ENCODE results near the gene DUT. TPM values are rescaled to one million over a fixed set of nuclear protein-coding genes. Genes with fewer than 3 reads are reported as not detected.
A peak's percentile ranks its signal among the peaks of the same experiment; 100 is the strongest.
"Not testable (repeated sequence)": the region's sequence is repeated elsewhere in the genome, so short reads cannot be mapped to it uniquely, and the experiment has no call there.

The DUT gene
- polyA plus RNA-seq, 4 donors = 12.7 to 98.0 (median 56.1) TPM

GRCh38 chr15:48315041-48315440 is 16.2 kb upstream of the DUT start:
- Histone ChIP-seq H3K9me3 (ENCODE audit: control insufficient read depth in 2 of 2, insufficient read depth in 1 of 2, low read depth in 1 of 2, low read length in 1 of 2) (no peaks in the 10 kb centered on the region), H3K36me3 (ENCODE audit: control insufficient read depth in 3 of 3, insufficient read depth in 2 of 3, low read depth in 1 of 3, low read length in 3 of 3) (no peaks in the 10 kb centered on the region), H3K27me3 (ENCODE audit: control insufficient read depth in 3 of 3, insufficient read depth in 3 of 3, low read length in 3 of 3) (no peaks in the 10 kb centered on the region), H3K4me3 (ENCODE audit: low read depth in 1 of 3, low read length in 3 of 3) (no peak overlapping the region), H3K4me1 (ENCODE audit: control insufficient read depth in 3 of 3, insufficient read depth in 2 of 3, low read depth in 1 of 3, low read length in 2 of 3) (no peaks in the 10 kb centered on the region), H3K27ac (ENCODE audit: low read depth in 1 of 3, low read length in 2 of 3) (no peak overlapping the region)
- no peak for DNase-seq
- no peak for FAIRE-seq
- 87 to 91% (median 89%) methylated on average over 10 of the region's 10 CpGs for WGBS, 3 donors

DNA sequence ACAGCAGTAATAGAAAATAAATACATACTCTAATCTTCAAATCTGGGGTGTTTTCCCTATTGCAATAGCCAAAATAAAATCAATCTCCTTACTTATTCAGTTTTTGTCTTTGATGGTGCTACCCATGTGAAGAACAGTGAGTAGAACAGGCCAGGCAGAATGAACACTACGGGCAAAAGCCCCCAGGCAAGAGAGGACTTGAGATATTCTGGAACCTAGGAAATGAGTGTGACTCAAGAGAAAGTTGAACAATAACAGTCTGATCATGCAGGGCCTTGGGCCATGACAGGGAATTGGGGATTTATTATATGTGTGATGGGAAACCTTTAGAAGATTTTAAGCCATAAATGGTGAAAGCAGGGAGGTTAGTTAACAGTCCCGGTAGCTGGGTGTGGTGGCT is 14.0 kb upstream of the DUT start:
- no peaks in the 10 kb centered on the region for H3K36me3 ChIP-seq (ENCODE audit: control insufficient read depth in 3 of 3, insufficient read depth in 2 of 3, low read depth in 1 of 3, low read length in 3 of 3)
- no peak for FAIRE-seq
- no peak overlapping the region for H3K4me3 ChIP-seq (ENCODE audit: low read depth in 1 of 3, low read length in 3 of 3)
- DNase-seq = no peak
- H3K27ac ChIP-seq (ENCODE audit: low read depth in 1 of 3, low read length in 2 of 3) = no peak overlapping the region
- no peaks in the 10 kb centered on the region for H3K27me3 ChIP-seq (ENCODE audit: control insufficient read depth in 3 of 3, insufficient read depth in 3 of 3, low read length in 3 of 3)
- no peaks in the 10 kb centered on the region for H3K9me3 ChIP-seq (ENCODE audit: control insufficient read depth in 2 of 2, insufficient read depth in 1 of 2, low read depth in 1 of 2, low read length in 1 of 2)
- peaks cover 0 to under 1% (median 0%) of the 10 kb centered on the region in 3 donors for H3K4me1 ChIP-seq (ENCODE audit: control insufficient read depth in 3 of 3, insufficient read depth in 2 of 3, low read depth in 1 of 3, low read length in 2 of 3)
- 90 to 98% (median 93%) methylated on average over 2 of the region's 2 CpGs for WGBS, 3 donors

GRCh38 chr15:48318131-48318530 is 13.1 kb upstream of the DUT start:
- Histone ChIP-seq H3K27me3 (ENCODE audit: control insufficient read depth in 3 of 3, insufficient read depth in 3 of 3, low read length in 3 of 3) (no peaks in the 10 kb centered on the region), H3K9me3 (ENCODE audit: control insufficient read depth in 2 of 2, insufficient read depth in 1 of 2, low read depth in 1 of 2, low read length in 1 of 2) (no peaks in the 10 kb centered on the region), H3K4me1 (ENCODE audit: control insufficient read depth in 3 of 3, insufficient read depth in 2 of 3, low read depth in 1 of 3, low read length in 2 of 3) (peaks cover 0 to 4% (median 0%) of the 10 kb centered on the region in 3 donors), H3K36me3 (ENCODE audit: control insufficient read depth in 3 of 3, insufficient read depth in 2 of 3, low read depth in 1 of 3, low read length in 3 of 3) (no peaks in the 10 kb centered on the region), H3K27ac (ENCODE audit: low read depth in 1 of 3, low read length in 2 of 3) (no peak overlapping the region), H3K4me3 (ENCODE audit: low read depth in 1 of 3, low read length in 3 of 3) (no peak overlapping the region)
- DNase-seq (no peak), FAIRE-seq (no peak)
- WGBS, 3 donors = 72 to 90% (median 77%) methylated on average over 6 of the region's 6 CpGs

DNA sequence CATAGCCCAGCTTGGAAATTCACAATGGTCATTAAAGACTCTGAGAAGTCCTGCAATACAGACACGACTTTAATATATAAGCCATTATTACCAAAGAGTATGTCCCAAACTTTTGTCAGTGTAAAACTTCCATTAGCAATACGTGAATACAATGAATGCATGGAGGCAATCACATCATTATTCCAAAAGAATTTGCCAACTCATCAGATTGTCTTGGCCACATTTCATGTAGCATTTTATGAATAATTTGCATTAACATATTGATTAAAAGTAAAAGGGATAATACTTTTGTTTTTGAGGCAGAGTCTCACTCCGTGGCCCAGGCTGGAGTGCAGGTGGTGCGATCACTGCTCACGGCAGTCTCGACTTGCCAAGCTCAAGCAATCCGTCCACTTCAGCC is 7.9 kb upstream of the DUT start:
- no peaks in the 10 kb centered on the region for H3K36me3 ChIP-seq (ENCODE audit: control insufficient read depth in 3 of 3, insufficient read depth in 2 of 3, low read depth in 1 of 3, low read length in 3 of 3)
- H3K27me3 ChIP-seq (ENCODE audit: control insufficient read depth in 3 of 3, insufficient read depth in 3 of 3, low read length in 3 of 3) = peaks cover 0 to 11% (median 0%) of the 10 kb centered on the region in 3 donors
- DNase-seq (no peak), FAIRE-seq (no peak)
- peaks cover 0 to 6% (median 0%) of the 10 kb centered on the region in 3 donors for H3K4me1 ChIP-seq (ENCODE audit: control insufficient read depth in 3 of 3, insufficient read depth in 2 of 3, low read depth in 1 of 3, low read length in 2 of 3)
- WGBS, 3 donors = 78 to 87% (median 82%) methylated on average over 7 of the region's 7 CpGs
- H3K27ac ChIP-seq (ENCODE audit: low read depth in 1 of 3, low read length in 2 of 3) = no peak overlapping the region
- H3K9me3 ChIP-seq (ENCODE audit: control insufficient read depth in 2 of 2, insufficient read depth in 1 of 2, low read depth in 1 of 2, low read length in 1 of 2) = no peaks in the 10 kb centered on the region
- no peak overlapping the region for H3K4me3 ChIP-seq (ENCODE audit: low read depth in 1 of 3, low read length in 3 of 3)

DNA sequence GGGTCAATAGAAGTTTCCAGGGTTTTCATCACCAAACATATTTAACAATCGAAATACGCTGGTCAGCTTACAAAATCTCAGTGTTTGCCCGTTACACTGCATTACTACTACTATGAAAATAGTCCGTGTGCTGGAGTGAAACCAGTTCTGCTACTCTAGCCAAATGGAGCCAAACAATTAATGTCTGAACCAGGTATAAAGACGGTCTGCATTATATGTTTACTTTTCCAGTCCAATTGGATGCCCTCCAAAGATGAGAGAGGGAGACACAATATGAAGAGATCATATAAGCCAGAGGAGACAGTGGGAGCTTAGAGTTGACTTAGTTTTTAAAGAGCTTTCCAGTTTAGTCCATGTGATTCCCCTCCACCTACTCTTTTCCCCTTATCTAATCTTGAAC is 6.3 kb upstream of the DUT start:
- peaks cover 0 to 6% (median 0%) of the 10 kb centered on the region in 3 donors for H3K4me1 ChIP-seq (ENCODE audit: control insufficient read depth in 3 of 3, insufficient read depth in 2 of 3, low read depth in 1 of 3, low read length in 2 of 3)
- no peaks in the 10 kb centered on the region for H3K9me3 ChIP-seq (ENCODE audit: control insufficient read depth in 2 of 2, insufficient read depth in 1 of 2, low read depth in 1 of 2, low read length in 1 of 2)
- FAIRE-seq (no peak), DNase-seq (no peak)
- WGBS, 3 donors = 41 to 53% (median 48%) methylated on average over 5 of the region's 5 CpGs
- H3K27ac ChIP-seq (ENCODE audit: low read depth in 1 of 3, low read length in 2 of 3) = no peak overlapping the region
- H3K36me3 ChIP-seq (ENCODE audit: control insufficient read depth in 3 of 3, insufficient read depth in 2 of 3, low read depth in 1 of 3, low read length in 3 of 3) = no peaks in the 10 kb centered on the region
- peaks cover 0 to 16% (median 0%) of the 10 kb centered on the region in 3 donors for H3K27me3 ChIP-seq (ENCODE audit: control insufficient read depth in 3 of 3, insufficient read depth in 3 of 3, low read length in 3 of 3)
- no peak overlapping the region for H3K4me3 ChIP-seq (ENCODE audit: low read depth in 1 of 3, low read length in 3 of 3)

- 50 to 61% (median 60%) methylated on average over 5 of the region's 5 CpGs for WGBS, 3 donors
- H3K27ac ChIP-seq (ENCODE audit: low read depth in 1 of 3, low read length in 2 of 3) = no peak overlapping the region
- H3K27me3 ChIP-seq (ENCODE audit: control insufficient read depth in 3 of 3, insufficient read depth in 3 of 3, low read length in 3 of 3) = peaks cover 0 to 16% (median 0%) of the 10 kb centered on the region in 3 donors
- no peaks in the 10 kb centered on the region for H3K36me3 ChIP-seq (ENCODE audit: control insufficient read depth in 3 of 3, insufficient read depth in 2 of 3, low read depth in 1 of 3, low read length in 3 of 3)
- DNase-seq (no peak), FAIRE-seq (no peak)
- H3K9me3 ChIP-seq (ENCODE audit: control insufficient read depth in 2 of 2, insufficient read depth in 1 of 2, low read depth in 1 of 2, low read length in 1 of 2) = no peaks in the 10 kb centered on the region
- peaks cover 0 to 6% (median 3%) of the 10 kb centered on the region in 3 donors for H3K4me1 ChIP-seq (ENCODE audit: control insufficient read depth in 3 of 3, insufficient read depth in 2 of 3, low read depth in 1 of 3, low read length in 2 of 3)
- no peak overlapping the region for H3K4me3 ChIP-seq (ENCODE audit: low read depth in 1 of 3, low read length in 3 of 3)
Observed at GRCh38 chr15:48325400-48325799, 5.8 kb upstream of the DUT start.

DNA sequence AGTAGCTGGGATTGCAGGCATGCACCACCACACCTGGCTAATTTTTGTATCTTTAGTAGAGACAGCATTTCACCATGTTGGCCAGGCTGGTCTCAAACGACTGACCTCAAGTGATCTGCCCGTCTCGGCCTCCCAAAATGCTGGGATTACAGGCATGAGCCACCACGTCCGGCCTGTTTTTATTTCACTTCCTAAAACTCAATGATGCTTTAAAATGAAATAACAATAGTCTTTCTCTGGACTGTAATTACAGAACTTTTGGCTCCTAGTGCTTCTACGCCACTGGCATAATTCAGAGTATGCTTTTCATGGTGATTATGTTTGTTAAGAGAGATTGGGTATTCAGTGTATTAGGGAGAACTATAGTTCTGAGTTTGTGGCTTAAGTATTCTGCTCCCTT is 5.0 kb upstream of the DUT start:
- 85 to 90% (median 88%) methylated on average over 6 of the region's 6 CpGs for WGBS, 3 donors
- H3K27me3 ChIP-seq (ENCODE audit: control insufficient read depth in 3 of 3, insufficient read depth in 3 of 3, low read length in 3 of 3) = peaks cover 0 to 16% (median 0%) of the 10 kb centered on the region in 3 donors
- H3K27ac ChIP-seq (ENCODE audit: low read depth in 1 of 3, low read length in 2 of 3); H3K4me3 ChIP-seq (ENCODE audit: low read depth in 1 of 3, low read length in 3 of 3); FAIRE-seq; H3K9me3 ChIP-seq (ENCODE audit: control insufficient read depth in 2 of 2, insufficient read depth in 1 of 2, low read depth in 1 of 2, low read length in 1 of 2); H3K4me1 ChIP-seq (ENCODE audit: control insufficient read depth in 3 of 3, insufficient read depth in 2 of 3, low read depth in 1 of 3, low read length in 2 of 3); H3K36me3 ChIP-seq (ENCODE audit: control insufficient read depth in 3 of 3, insufficient read depth in 2 of 3, low read depth in 1 of 3, low read length in 3 of 3); DNase-seq: not testable (repeated sequence)

DNA sequence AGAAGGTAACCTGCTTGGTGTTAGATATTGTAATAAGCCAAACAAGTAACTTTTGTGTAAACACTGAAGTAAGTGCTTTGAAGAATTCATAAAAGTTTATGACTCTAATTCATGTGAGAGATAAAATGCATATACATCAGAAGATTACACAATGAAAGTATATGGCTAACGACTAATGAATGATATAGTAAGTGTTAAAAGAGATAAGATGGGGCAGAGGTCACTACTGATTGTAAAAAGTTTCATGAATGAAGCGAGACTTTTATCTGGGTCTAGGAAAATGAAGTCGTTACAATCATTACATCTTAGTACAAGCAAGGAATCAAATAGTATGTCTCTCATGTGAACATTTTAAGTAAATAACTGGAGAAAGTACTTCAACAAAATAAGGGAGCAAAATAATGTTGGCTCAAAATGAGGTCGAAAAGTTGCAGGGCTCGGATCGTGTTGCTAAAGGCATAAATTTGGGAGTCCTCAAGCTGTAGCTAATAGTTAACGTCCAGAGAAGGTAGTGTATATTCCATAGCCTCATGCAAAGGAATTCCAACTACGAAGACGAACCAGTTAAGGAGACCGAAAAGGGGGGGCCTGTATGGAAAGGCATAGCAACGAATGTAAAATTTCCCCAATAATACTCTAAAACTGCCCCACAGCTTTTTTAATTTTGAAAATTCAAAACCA is 984 bp upstream of the DUT start:
- Histone ChIP-seq H3K27me3 (ENCODE audit: control insufficient read depth in 3 of 3, insufficient read depth in 3 of 3, low read length in 3 of 3) (peaks cover 0 to 13% (median 0%) of the 10 kb centered on the region in 3 donors), H3K4me3 (ENCODE audit: low read depth in 1 of 3, low read length in 3 of 3) (peak overlapping the region in 1 of 3 donors; percentile 92), H3K36me3 (ENCODE audit: control insufficient read depth in 3 of 3, insufficient read depth in 2 of 3, low read depth in 1 of 3, low read length in 3 of 3) (peaks cover 0 to 2% (median 0%) of the 10 kb centered on the region in 3 donors), H3K9me3 (ENCODE audit: control insufficient read depth in 2 of 2, insufficient read depth in 1 of 2, low read depth in 1 of 2, low read length in 1 of 2) (no peaks in the 10 kb centered on the region), H3K27ac (ENCODE audit: low read depth in 1 of 3, low read length in 2 of 3) (peak overlapping the region in 2 of 3 donors; percentile 92 to 100), H3K4me1 (ENCODE audit: control insufficient read depth in 3 of 3, insufficient read depth in 2 of 3, low read depth in 1 of 3, low read length in 2 of 3) (peaks cover 3 to 5% (median 3%) of the 10 kb centered on the region in 3 donors)
- 3 to 14% (median 13%) methylated on average over 11 of the region's 11 CpGs for WGBS, 3 donors
- DNase-seq = peak; percentile 79 to 88
- peak; percentile 95 for FAIRE-seq

Measured in small intestine (tissue), 7 donors.